Heart left ventricle (tissue), 13 donors: ENCODE data around the gene CGB8.

Experiments
- POLR2A ChIP-seq, 2 donors: fragments of 450-650 bp; IDR thresholded peaks; one replicate each; pipeline ENCODE4 v1.6.1; 2017; ENCODE audit warnings: antibody characterized with exemption in 2 of 2, mild to moderate bottlenecking in 2 of 2, moderate library complexity in 2 of 2
- TF ChIP-seq, protein P1 (sequence below), 12 donors: fragments of 200-600 bp; sonication (generic) in 4 of 12; IDR thresholded peaks; one replicate each; pipeline versions ENCODE4 v1.5.0 to v1.8.0; 2018 to 2022; ENCODE audit warnings: antibody characterized with exemption in 12 of 12, mild to moderate bottlenecking in 5 of 12
- donor health status: ischemic (EF 13 %, LVEDD 7.1; RV severe dilation, severe dysfunction).
- donor health status: DM: no; HTN: yes; CAD: no.
- donor health status: DM: no; HTN: no; CAD: no.
- donor health status: ischemic (EF 25% LVEDD 6.9; RV normal size, moderate dysfunction).
- donor health status: ischemic (EF 25% LVEDD 5.7; RV mildly dilated, moderate dysfunction).
- donor health status: ischemic (EF 35%, LVEDD 5.7; RV mildly dilated, moderate dysfunction).
- donor health status: nonischemic (EF 11% LVEDD 7.7; RV severe dilation, severe dysfunction).
- donor health status: DM: yes; HTN: yes; CAD: no.
- donor health status: PGD.
- donor health status: ischemic (EF 29% LVEDD 5.4; RV normal size, mild dysfunction).
- donor health status: nonischemic (EF 23%, LVEDD 6.1; RV moderate dilation, normal function).

DNA sequence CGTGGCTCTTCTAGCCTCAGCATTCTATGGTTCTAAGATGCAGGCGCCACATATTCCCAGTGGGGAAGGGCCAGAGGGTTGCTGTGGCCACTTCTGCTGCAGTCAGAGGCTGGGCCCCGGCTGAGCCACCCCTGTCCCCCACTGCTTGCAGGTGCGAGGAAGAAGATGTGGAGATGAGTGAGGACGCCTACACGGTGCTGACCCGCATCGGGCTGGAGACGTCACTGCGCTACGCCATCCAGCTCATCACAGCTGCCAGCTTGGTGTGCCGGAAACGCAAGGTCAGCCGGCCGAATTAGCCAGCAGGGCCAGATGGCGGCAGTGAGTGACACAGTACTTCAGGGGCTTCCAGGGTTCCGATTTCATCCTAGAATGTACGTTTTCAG, 34.0 kb downstream of the CGB8 start:
- no peak for TF ChIP-seq POLR2A (IDR thresholded peaks at IDR 0.05)
- TF ChIP-seq, protein P1, sequence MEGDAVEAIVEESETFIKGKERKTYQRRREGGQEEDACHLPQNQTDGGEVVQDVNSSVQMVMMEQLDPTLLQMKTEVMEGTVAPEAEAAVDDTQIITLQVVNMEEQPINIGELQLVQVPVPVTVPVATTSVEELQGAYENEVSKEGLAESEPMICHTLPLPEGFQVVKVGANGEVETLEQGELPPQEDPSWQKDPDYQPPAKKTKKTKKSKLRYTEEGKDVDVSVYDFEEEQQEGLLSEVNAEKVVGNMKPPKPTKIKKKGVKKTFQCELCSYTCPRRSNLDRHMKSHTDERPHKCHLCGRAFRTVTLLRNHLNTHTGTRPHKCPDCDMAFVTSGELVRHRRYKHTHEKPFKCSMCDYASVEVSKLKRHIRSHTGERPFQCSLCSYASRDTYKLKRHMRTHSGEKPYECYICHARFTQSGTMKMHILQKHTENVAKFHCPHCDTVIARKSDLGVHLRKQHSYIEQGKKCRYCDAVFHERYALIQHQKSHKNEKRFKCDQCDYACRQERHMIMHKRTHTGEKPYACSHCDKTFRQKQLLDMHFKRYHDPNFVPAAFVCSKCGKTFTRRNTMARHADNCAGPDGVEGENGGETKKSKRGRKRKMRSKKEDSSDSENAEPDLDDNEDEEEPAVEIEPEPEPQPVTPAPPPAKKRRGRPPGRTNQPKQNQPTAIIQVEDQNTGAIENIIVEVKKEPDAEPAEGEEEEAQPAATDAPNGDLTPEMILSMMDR (IDR thresholded peaks at IDR 0.05): no peak
